Thoracic aorta (tissue), 2 donors: ENCODE data around the gene SLC2A2. TPM values are rescaled to one million over a fixed set of nuclear protein-coding genes. Genes with fewer than 3 reads are reported as not detected.

Experiments
- ATAC-seq: fragments of 150-250 bp; one replicate; pipeline ENCODE4 v1.8.0; 2017; ENCODE audit warnings: low read depth; ENCODE audit not compliant: insufficient number of reproducible peaks, low FRiP score
- DNase-seq: peaks from one replicate; pipeline ENCODE4 v3.0.0-alpha.2; 2020; ENCODE audit warnings: low spot score
- H3K27ac ChIP-seq, 2 donors: fragments of 200-600 bp; sonication (generic); 1 replicate in 1 of 2; 2 replicates in 1 of 2; pipeline ENCODE4 v1.5.1; 2016; ENCODE audit warnings: mild to moderate bottlenecking in 2 of 2, moderate library complexity in 2 of 2
- H3K27me3 ChIP-seq: fragments of 200-600 bp; sonication (generic); replicated peaks from 2 replicates; pipeline ENCODE4 v1.6.0; 2016; ENCODE audit warnings: mild to moderate bottlenecking; ENCODE audit not compliant: insufficient read depth
- H3K36me3 ChIP-seq: fragments of 200-600 bp; sonication (generic); one replicate; pipeline ENCODE4 v1.5.1; 2016
- H3K4me1 ChIP-seq, 2 donors: fragments of 200-600 bp; sonication (generic); 1 replicate in 1 of 2; 2 replicates in 1 of 2; pipeline versions ENCODE4 v1.5.1 to v1.6.0; 2016; ENCODE audit warnings: low read depth in 2 of 2, mild to moderate bottlenecking in 1 of 2; ENCODE audit not compliant: control insufficient read depth in 1 of 2
- H3K4me3 ChIP-seq: fragments of 200-600 bp; sonication (generic); 2 replicates; pipeline ENCODE4 v1.5.1; 2016; ENCODE audit warnings: mild to moderate bottlenecking
- H3K9me3 ChIP-seq: fragments of 200-600 bp; sonication (generic); 2 replicates; pipeline ENCODE4 v1.5.1; 2016
- CTCF ChIP-seq: fragments of 200-600 bp; sonication (generic); IDR thresholded peaks from one replicate; pipeline ENCODE4 v1.5.1; 2019; ENCODE audit warnings: antibody characterized with exemption
- total RNA-seq, 2 donors: library from RNA; depleted of rRNA; stranded (reverse); fragments of >200 nt; gene quantifications; one replicate each; pipeline versions ENCODE4 v1.1.0 to v1.2.3, GENCODE V29; 2016

Gene SLC2A2
- total RNA-seq, 2 donors from 2014 or later = not detected

- H3K36me3 ChIP-seq = no peaks in the 10 kb centered on the region
- no peak for ATAC-seq
- H3K27me3 ChIP-seq = no peaks in the 10 kb centered on the region
- no peaks in the 10 kb centered on the region for H3K9me3 ChIP-seq
- TF ChIP-seq CTCF = no peak
- no peak overlapping the region for H3K4me3 ChIP-seq
- H3K4me1 ChIP-seq = no peaks in the 10 kb centered on the region
- H3K27ac ChIP-seq = no peak overlapping the region
- no peak for DNase-seq
Observed at GRCh38 chr3:171018156-171018935, 8.2 kb downstream of the SLC2A2 start.

- DNase-seq = no peak
- Histone ChIP-seq H3K4me3 (no peak overlapping the region), H3K27ac (no peak overlapping the region), H3K27me3 (no peaks in the 10 kb centered on the region), H3K4me1 (no peaks in the 10 kb centered on the region), H3K36me3 (no peaks in the 10 kb centered on the region), H3K9me3 (no peaks in the 10 kb centered on the region)
- TF ChIP-seq CTCF = no peak
- no peak for ATAC-seq
Observed at GRCh38 chr3:171013822-171014748, 12.4 kb downstream of the SLC2A2 start.

DNA sequence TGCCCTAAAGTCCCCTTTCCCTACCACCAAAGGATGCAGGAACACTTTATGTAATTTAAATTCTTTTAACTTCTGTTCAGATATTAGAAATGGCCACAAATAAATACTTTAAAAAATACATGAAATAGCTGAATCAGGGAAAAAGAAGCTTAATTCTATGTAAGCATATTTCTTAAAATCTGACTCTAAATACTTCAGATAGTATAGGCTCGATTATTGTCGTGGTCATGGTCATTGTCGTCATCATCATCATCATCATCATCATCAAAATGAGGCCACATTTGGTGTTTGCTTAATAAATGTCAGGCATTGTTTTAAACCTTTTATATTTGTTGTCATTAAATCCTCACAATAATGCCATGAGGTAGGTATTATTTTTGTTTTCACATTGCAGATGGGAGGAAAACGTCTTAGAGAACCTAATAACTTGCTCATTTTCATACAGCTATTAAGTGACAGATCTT, 14.6 kb downstream of the SLC2A2 start:
- no peak overlapping the region for H3K27ac ChIP-seq
- no peaks in the 10 kb centered on the region for H3K36me3 ChIP-seq
- H3K27me3 ChIP-seq = no peaks in the 10 kb centered on the region
- ATAC-seq (no peak), DNase-seq (no peak)
- TF ChIP-seq CTCF = no peak
- no peak overlapping the region for H3K4me3 ChIP-seq
- H3K9me3 ChIP-seq = no peaks in the 10 kb centered on the region
- no peaks in the 10 kb centered on the region for H3K4me1 ChIP-seq

DNA sequence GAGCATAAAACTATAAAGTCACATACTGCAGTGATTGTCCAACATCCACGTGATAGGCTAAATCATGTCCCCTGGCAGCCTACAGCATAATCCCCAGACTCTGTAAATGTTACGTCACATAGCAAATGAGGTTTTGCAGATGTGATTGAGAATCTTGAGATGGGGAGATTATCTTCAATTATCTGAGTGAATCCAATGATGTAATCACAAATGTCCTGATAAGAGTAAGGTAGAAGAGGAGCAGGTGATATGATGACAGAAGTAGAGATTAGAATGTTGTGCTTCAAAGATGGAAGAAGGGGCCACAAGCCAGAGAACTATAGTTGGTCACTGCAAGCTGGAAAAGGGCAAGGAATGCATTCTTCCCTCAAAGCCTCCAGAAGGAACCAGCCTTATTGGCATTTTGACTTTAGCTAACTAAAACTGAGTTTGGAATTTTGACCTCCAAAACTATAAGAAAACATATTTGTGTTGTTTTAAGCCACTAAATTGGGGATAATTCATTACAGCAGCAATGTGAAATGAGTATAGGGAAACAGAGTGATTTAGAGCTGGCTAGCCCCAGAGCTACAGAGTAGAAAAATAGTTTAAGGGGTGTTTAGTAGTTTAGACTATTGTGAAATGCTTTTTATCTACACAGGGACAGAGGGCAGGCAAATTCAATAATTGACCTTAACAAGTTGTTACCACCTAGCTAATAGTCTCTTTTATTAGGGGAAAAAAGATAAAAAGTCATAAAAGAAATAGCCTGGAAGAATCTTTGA, 15.2 kb downstream of the SLC2A2 start:
- TF ChIP-seq CTCF = no peak
- Histone ChIP-seq H3K4me1 (no peaks in the 10 kb centered on the region), H3K27me3 (no peaks in the 10 kb centered on the region), H3K4me3 (no peak overlapping the region), H3K36me3 (no peaks in the 10 kb centered on the region), H3K9me3 (no peaks in the 10 kb centered on the region), H3K27ac (no peak overlapping the region)
- ATAC-seq (no peak), DNase-seq (no peak)
